ENCODE results near the gene SLC48A1. TPM values are rescaled to one million over a fixed set of nuclear protein-coding genes. Genes with fewer than 3 reads are reported as not detected.

SLC48A1 gene
- total and polyA plus RNA-seq, 12 donors = 12.6 to 31.9 (median 22.1) TPM

DNA sequence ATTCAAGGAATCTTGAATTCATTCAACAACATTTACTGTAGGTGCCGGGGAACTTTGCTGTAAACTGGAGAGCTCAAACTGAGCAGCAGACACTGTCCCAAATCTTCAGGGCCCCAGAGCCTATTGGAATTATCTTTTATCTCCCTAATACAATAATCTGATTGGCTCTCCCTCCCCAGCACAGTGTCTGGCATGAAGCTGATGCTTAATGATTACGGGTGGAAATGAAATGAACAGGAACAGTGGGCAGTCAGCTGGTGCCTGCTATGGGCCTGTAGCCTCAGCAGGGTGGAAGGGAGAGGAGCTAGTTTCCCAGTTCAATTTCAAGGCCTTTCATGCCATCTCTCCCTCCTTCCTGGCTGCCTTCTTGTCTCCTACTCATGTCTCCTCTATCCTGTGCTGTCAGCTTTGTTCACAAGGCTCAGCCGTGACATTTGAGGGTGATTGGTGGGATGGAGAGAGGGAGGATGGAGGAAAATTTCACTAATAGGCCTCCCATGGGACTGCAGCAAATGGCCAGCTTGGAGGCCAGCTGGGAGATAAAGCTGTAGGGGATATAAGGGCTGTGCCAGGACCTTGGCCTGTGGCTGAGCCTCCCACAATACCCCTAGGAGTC is 10.1 kb upstream of the SLC48A1 start:
- 70 to 72% methylated on average over 3 of the region's 3 CpGs for WGBS, 2 donors
- Histone ChIP-seq H3K27ac (peak overlapping the region in 3 of 10 donors; percentile 8 to 55 (median 15)), H3K36me3 (no peaks in the 10 kb centered on the region), H3K4me1 (peaks cover under 1 to 61% (median 44%) of the 10 kb centered on the region in 9 donors), H3K9me3 (no peaks in the 10 kb centered on the region), H3K27me3 (no peaks in the 10 kb centered on the region), H3K4me3 (no peak overlapping the region)
- TF ChIP-seq, protein P1, sequence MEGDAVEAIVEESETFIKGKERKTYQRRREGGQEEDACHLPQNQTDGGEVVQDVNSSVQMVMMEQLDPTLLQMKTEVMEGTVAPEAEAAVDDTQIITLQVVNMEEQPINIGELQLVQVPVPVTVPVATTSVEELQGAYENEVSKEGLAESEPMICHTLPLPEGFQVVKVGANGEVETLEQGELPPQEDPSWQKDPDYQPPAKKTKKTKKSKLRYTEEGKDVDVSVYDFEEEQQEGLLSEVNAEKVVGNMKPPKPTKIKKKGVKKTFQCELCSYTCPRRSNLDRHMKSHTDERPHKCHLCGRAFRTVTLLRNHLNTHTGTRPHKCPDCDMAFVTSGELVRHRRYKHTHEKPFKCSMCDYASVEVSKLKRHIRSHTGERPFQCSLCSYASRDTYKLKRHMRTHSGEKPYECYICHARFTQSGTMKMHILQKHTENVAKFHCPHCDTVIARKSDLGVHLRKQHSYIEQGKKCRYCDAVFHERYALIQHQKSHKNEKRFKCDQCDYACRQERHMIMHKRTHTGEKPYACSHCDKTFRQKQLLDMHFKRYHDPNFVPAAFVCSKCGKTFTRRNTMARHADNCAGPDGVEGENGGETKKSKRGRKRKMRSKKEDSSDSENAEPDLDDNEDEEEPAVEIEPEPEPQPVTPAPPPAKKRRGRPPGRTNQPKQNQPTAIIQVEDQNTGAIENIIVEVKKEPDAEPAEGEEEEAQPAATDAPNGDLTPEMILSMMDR (IDR thresholded peaks at IDR 0.05) = no peak
- no peak for DNase-seq
- intact Hi-C loops (cut with DNase I) = no loop called here
- no peak for ATAC-seq

DNA sequence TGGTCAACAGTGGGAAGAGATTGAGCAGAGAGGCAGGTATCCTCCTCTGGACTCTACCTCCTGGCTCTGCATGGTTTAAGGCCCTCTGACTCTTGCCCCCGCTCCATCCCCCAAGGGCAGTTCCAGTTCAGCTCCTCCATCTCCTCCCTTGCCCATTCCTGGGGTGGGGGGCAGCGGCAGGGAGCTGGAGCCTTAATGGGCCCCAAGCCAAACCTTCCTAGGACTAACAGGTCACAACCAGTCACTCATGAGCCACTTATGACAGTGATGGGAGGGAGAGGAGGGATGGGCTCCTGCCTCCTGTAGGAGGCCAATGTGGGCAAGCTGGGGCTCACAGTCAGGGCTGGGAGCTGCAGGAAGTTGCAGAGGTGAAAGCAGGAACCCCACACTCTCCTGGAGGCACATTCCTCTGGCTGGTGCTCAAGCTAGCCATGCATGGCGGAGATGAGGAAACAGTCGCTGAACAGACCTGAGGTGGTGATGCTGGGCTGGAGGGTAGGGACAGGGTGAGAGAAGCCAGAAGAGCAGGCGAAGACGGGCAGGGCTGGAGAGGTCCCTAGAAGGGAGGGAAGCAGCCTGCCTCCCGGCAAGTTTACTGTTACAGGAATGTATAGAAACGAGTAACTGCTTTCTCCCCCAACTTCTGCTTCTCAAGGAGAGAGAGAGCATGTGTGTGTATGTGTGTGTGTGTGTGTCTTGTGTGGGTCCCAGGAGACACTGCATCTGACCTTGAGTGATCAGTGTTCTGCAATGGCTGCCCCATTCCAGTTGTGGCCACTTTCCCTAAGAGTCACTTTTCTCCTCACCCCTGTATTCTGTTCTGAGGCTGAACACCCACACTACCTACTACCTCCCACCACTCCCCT is 9.3 kb upstream of the SLC48A1 start:
- H3K27me3 ChIP-seq = no peaks in the 10 kb centered on the region
- no peak for ATAC-seq
- peak in 1 of 2 donors; percentile 8 for DNase-seq
- intact Hi-C loops (cut with DNase I) = loop anchor here in 1 of 10 donors (2.0 kb wide), 1 partner anchor 47 kb away; no protein-coding TSS in a partner anchor
- 79 to 80% methylated on average over 8 of the region's 8 CpGs for WGBS, 2 donors
- H3K4me3 ChIP-seq = no peak overlapping the region
- TF ChIP-seq, protein P1 (IDR thresholded peaks at IDR 0.05) = no peak
- H3K9me3 ChIP-seq = no peaks in the 10 kb centered on the region
- no peaks in the 10 kb centered on the region for H3K36me3 ChIP-seq
- H3K27ac ChIP-seq = peak overlapping the region in 2 of 10 donors; percentile 8 to 55
- peaks cover 0 to 66% (median 37%) of the 10 kb centered on the region in 9 donors for H3K4me1 ChIP-seq

- ATAC-seq (no peak), DNase-seq (peak in 1 of 2 donors; percentile 2)
- Histone ChIP-seq H3K4me1 (peaks cover 0 to 59% (median 29%) of the 10 kb centered on the region in 9 donors), H3K27ac (no peak overlapping the region), H3K9me3 (no peaks in the 10 kb centered on the region), H3K36me3 (no peaks in the 10 kb centered on the region), H3K27me3 (no peaks in the 10 kb centered on the region), H3K4me3 (no peak overlapping the region)
- 77 to 82% methylated on average over 5 of the region's 5 CpGs for WGBS, 2 donors
- TF ChIP-seq, protein P1 (IDR thresholded peaks at IDR 0.05) = no peak
- intact Hi-C loops (cut with DNase I) = loop anchor here in 6 of 10 donors (2.0 to 5.0 kb wide), 2 partner anchors 49 to 52 kb away; no protein-coding TSS in a partner anchor
Measured at GRCh38 chr12:47766502-47767215, 6.4 kb upstream of the SLC48A1 start.

DNA sequence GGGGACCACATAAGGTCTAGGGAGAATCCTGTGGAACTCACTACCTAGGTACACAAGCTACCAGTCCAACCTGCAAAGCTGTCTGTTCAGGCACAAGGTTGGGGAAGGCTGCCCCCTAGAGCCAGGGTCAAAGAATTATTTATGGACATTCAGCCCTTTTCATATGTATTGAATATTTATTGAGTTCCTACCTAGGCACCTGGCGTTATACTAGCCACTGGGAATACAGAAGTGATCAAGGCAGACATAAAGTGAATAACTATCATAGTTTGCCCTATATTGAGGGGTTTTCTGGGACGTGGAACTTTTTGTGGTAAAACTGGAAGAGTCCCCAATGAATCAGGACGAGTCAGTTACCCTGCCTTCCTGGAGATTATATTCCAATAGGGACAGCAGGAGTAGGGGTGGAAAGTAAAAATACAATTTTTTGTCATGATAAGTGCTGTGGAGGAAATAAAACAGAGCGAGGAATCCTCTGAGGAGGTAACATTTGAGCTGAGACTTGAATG is 5.8 kb upstream of the SLC48A1 start:
- H3K27me3 ChIP-seq = no peaks in the 10 kb centered on the region
- H3K9me3 ChIP-seq = no peaks in the 10 kb centered on the region
- H3K4me3 ChIP-seq = no peak overlapping the region
- TF ChIP-seq, protein P1 (IDR thresholded peaks at IDR 0.05) = peak; percentile 37 to 78 (median 70)
- intact Hi-C loops (cut with DNase I) = loop anchor here in 6 of 10 donors (2.0 to 5.0 kb wide), 2 partner anchors 50 to 52 kb away; no protein-coding TSS in a partner anchor
- ATAC-seq (peak in 7 of 8 donors; percentile 23 to 60 (median 39)), DNase-seq (peak; percentile 57 to 72)
- H3K36me3 ChIP-seq = no peaks in the 10 kb centered on the region
- H3K4me1 ChIP-seq = peaks cover 0 to 59% (median 30%) of the 10 kb centered on the region in 9 donors
- H3K27ac ChIP-seq = no peak overlapping the region
- 59 to 72% methylated on average over 4 of the region's 4 CpGs for WGBS, 2 donors

Data from heart right ventricle (tissue), 16 donors.